ENCODE data around the gene MAP3K13.

The MAP3K13 gene

DNA sequence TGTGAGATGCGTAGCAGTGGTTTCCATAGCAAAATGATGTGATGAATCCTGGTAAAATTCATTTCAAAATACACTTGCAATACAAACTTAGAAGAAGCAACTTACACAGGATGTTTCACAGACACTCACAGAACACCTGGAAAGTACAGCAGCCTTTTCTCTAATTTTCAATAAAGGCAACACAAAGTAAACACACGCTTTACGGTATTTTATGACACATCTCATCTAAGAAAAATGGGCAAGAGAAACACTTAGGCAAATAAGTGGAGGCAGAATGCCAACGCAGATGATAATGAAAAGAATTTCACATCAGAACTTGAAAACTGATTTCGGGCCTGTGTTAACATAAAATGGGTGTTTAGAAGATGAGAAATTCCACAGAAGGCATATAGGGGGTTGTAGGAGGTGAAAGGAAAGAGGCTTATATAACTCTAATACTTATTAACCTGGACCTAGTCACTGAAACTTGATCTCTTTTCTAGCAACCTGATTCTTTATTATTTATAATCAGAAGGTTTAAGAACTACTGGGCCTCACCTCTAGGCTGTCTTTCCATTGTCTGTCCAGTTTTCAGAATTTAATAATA, 25.6 kb upstream of the MAP3K13 start:
- TF ChIP-seq, protein P1, sequence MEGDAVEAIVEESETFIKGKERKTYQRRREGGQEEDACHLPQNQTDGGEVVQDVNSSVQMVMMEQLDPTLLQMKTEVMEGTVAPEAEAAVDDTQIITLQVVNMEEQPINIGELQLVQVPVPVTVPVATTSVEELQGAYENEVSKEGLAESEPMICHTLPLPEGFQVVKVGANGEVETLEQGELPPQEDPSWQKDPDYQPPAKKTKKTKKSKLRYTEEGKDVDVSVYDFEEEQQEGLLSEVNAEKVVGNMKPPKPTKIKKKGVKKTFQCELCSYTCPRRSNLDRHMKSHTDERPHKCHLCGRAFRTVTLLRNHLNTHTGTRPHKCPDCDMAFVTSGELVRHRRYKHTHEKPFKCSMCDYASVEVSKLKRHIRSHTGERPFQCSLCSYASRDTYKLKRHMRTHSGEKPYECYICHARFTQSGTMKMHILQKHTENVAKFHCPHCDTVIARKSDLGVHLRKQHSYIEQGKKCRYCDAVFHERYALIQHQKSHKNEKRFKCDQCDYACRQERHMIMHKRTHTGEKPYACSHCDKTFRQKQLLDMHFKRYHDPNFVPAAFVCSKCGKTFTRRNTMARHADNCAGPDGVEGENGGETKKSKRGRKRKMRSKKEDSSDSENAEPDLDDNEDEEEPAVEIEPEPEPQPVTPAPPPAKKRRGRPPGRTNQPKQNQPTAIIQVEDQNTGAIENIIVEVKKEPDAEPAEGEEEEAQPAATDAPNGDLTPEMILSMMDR (IDR thresholded peaks at IDR 0.05) = no peak

DNA sequence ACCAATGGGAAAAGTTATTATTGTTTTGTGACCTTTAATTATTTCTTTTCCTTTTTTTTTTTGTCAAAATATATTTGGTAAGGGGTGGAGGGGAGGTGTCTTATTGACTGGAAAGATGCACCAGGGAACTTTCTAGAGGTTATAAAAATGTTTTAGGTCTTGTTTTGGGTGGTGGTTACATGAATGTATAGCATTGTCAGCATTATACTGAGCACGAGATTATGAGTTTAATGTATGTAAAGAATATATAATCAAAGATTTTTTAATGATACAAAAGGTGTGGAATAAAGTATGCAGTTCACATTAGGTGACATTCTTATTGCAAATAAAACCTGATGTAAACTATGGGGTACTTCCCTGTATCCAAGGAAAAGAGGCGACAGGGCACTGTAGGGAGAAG, 23.0 kb upstream of the MAP3K13 start:
- TF ChIP-seq, protein P1 (IDR thresholded peaks at IDR 0.05) = no peak
- no peak overlapping the region for H3K4me3 ChIP-seq
- H3K36me3 ChIP-seq = no peaks in the 10 kb centered on the region
- H3K27ac ChIP-seq = no peak overlapping the region
- no peaks in the 10 kb centered on the region for H3K4me1 ChIP-seq
- no peaks in the 10 kb centered on the region for H3K9me3 ChIP-seq
- no peak for DNase-seq
- H3K27me3 ChIP-seq = no peaks in the 10 kb centered on the region
- intact Hi-C loops (cut with DNase I; ENCODE audit: low total_unique reads) = no loop called here

More for the DNA sequence above, 25.6 kb upstream of the MAP3K13 start:
- Histone ChIP-seq H3K27me3 (no peaks in the 10 kb centered on the region), H3K4me1 (no peaks in the 10 kb centered on the region), H3K36me3 (no peaks in the 10 kb centered on the region), H3K9me3 (no peaks in the 10 kb centered on the region), H3K4me3 (no peak overlapping the region), H3K27ac (no peak overlapping the region)
- intact Hi-C loops (cut with DNase I; ENCODE audit: low total_unique reads) = no loop called here
- DNase-seq = no peak

DNA sequence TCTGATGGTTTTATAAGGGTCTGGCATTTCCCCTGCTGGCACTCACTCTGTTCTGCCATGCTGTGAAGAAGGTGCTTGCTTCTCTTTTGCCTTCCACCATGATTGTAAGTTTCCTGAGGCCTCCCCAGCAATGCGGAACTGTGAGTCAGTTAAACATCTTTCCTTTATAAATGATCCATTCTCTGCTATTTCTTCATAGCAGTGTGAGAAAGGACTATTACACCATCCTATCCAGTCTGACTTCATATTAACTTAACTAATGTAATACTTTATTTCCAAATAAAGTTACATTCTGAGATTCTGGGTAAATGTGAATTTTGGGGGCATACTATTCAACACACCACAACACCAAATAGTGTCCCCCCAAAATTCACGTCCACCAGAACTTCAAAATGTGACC, 22.2 kb upstream of the MAP3K13 start:
- Histone ChIP-seq H3K4me1 (no peaks in the 10 kb centered on the region), H3K9me3 (no peaks in the 10 kb centered on the region), H3K27ac (no peak overlapping the region), H3K4me3 (no peak overlapping the region), H3K36me3 (no peaks in the 10 kb centered on the region), H3K27me3 (no peaks in the 10 kb centered on the region)
- intact Hi-C loops (cut with DNase I; ENCODE audit: low total_unique reads) = no loop called here
- no peak for DNase-seq
- TF ChIP-seq, protein P1 (IDR thresholded peaks at IDR 0.05) = no peak

DNA sequence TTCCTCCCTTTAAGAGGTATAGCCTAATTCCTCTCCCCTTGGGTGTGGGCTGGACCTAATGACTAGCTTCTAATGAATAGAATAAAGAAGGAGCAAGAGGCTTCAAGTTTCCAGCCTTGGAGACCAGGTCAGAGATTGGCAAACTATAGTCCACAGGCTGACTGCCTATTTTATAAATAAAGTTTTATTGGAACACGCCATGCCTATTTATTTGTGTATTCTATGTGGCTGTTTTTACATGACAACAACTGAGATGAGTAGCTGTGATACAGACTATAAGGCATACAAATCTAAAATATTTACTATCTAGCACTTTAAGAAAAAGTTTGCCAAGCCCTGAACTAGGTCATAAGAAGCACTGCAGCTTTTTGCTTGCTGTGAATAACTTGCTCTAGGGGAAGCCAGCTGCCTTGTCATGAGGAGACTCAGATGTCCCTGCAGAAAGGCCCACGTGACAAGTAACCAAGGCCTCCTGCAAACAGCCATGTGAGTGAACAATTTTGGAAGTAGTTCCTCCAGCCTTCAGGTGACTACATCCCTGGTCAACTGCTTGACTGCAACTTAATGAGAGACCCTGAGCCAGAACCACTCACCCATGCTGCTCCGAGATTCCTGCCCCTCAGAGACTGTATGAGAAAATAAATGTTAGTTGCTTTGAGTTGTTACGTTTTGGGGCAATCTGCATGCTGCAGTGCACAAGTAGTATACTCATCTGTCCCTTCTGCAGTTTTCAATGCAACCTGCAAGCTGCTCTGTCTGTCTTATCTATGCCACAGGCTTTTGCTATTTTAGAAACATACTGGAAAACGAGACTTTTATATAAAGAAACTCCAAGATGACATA, 21.1 kb upstream of the MAP3K13 start:
- TF ChIP-seq, protein P1 (IDR thresholded peaks at IDR 0.05) = no peak

GRCh38 chr3:185342459-185343174, 20.3 kb upstream of the MAP3K13 start:
- intact Hi-C loops (cut with DNase I; ENCODE audit: low total_unique reads) = no loop called here
- Histone ChIP-seq H3K9me3 (no peaks in the 10 kb centered on the region), H3K36me3 (no peaks in the 10 kb centered on the region), H3K4me3 (no peak overlapping the region), H3K4me1 (no peaks in the 10 kb centered on the region), H3K27ac (no peak overlapping the region), H3K27me3 (no peaks in the 10 kb centered on the region)
- DNase-seq = no peak
- TF ChIP-seq, protein P1 (IDR thresholded peaks at IDR 0.05) = no peak

More for the DNA sequence above, 21.1 kb upstream of the MAP3K13 start:
- Histone ChIP-seq H3K36me3 (no peaks in the 10 kb centered on the region), H3K27me3 (no peaks in the 10 kb centered on the region), H3K4me1 (no peaks in the 10 kb centered on the region), H3K9me3 (no peaks in the 10 kb centered on the region), H3K27ac (no peak overlapping the region), H3K4me3 (no peak overlapping the region)
- DNase-seq = no peak
- intact Hi-C loops (cut with DNase I; ENCODE audit: low total_unique reads) = no loop called here
